Spleen (tissue), 11 donors: ENCODE measurements around the gene LRRC49. TPM values are rescaled to one million over a fixed set of nuclear protein-coding genes. Genes with fewer than 3 reads are reported as not detected.

Source experiments
- DNase-seq: peaks from one replicate; pipeline ENCODE4 v3.0.0-alpha.2; 2020
- H3K27ac ChIP-seq, 8 donors: fragments of 200-600 bp; sonication (generic) in 7 of 8; 1 replicate in 4 of 8; 2 replicates in 4 of 8; pipeline versions ENCODE4 v1.5.0 to v1.8.0; 2016 to 2021; ENCODE audit warnings: inconsistent platforms in 4 of 8, mild to moderate bottlenecking in 4 of 8, moderate library complexity in 1 of 8
- H3K27me3 ChIP-seq, 7 donors: fragments of 200-600 bp; sonication (generic) in 6 of 7; replicated peaks in 1 of 7; 1 replicate in 4 of 7; 2 replicates in 3 of 7; pipeline versions ENCODE4 v1.5.0 to v1.8.0; 2016 to 2021; ENCODE audit warnings: inconsistent platforms in 3 of 7, mild to moderate bottlenecking in 1 of 7
- H3K36me3 ChIP-seq, 6 donors: fragments of 200-600 bp; sonication (generic) in 5 of 6; 1 replicate in 4 of 6; 2 replicates in 2 of 6; pipeline versions ENCODE4 v1.5.0 to v1.8.0; 2016 to 2021; ENCODE audit warnings: inconsistent platforms in 2 of 6
- H3K4me1 ChIP-seq, 6 donors: fragments of 200-600 bp; sonication (generic) in 5 of 6; 1 replicate in 3 of 6; 2 replicates in 3 of 6; pipeline versions ENCODE4 v1.5.0 to v1.8.0; 2016 to 2021; ENCODE audit warnings: inconsistent platforms in 3 of 6
- H3K4me3 ChIP-seq, 8 donors: fragments of 200-600 bp; sonication (generic) in 7 of 8; 1 replicate in 4 of 8; 2 replicates in 4 of 8; pipeline versions ENCODE4 v1.5.0 to v1.8.0; 2016 to 2021; ENCODE audit warnings: inconsistent platforms in 4 of 8, mild to moderate bottlenecking in 4 of 8, moderate library complexity in 2 of 8
- H3K9me3 ChIP-seq, 8 donors: fragments of 200-600 bp; sonication (generic) in 7 of 8; 1 replicate in 4 of 8; 2 replicates in 4 of 8; pipeline versions ENCODE4 v1.5.0 to v1.8.0; 2016 to 2021; ENCODE audit warnings: inconsistent platforms in 4 of 8
- CTCF ChIP-seq, 11 experiments: fragments of 200-600 bp in 7 of 11; fragments of 450-650 bp in 4 of 11; sonication (generic) in 4 of 11; IDR thresholded peaks in 8 of 11; conservative IDR thresholded peaks in 3 of 11; 1 replicate in 7 of 11; 2 replicates in 4 of 11; pipeline versions ENCODE4 v1.4.0 to v1.8.0; 2016 to 2021; ENCODE audit warnings: antibody characterized with exemption in 11 of 11, inconsistent platforms in 4 of 11, mild to moderate bottlenecking in 1 of 11
- POLR2A ChIP-seq, 3 donors: fragments of 450-650 bp; IDR thresholded peaks; one replicate each; pipeline ENCODE4 v1.5.1; 2017; ENCODE audit warnings: antibody characterized with exemption in 3 of 3, mild to moderate bottlenecking in 1 of 3
- POLR2AphosphoS5 ChIP-seq, 3 donors: sonication (generic); formaldehyde crosslinking; IDR thresholded peaks; one replicate each; pipeline ENCODE4 v1.5.1; 2017; ENCODE audit warnings: antibody characterized with exemption in 3 of 3
- WGBS, 5 donors: extraction: QIAGEN DNeasy Blood & Tissue Kit in 3 of 5; methylation state at CpG; one replicate each; pipeline versions ENCODE4 v1.1.5 to v1.1.7; 2013 to 2018; 5-methylcytosine and 5-hydroxymethylcytosine counted together
- intact Hi-C: fragments of 100-400 bp; cut with DNase I; formaldehyde crosslinking; loops from one replicate; pipeline ENCODE4 v1.15.0; 2023; ENCODE audit warnings: low total_unique reads
- polyA plus RNA-seq, 3 donors: library from polyadenylated mRNA; stranded (reverse); fragments of 200-250 nt; gene quantifications; one replicate each; pipeline ENCODE4 v1.2.1, GENCODE V29; 2013
- total RNA-seq, 7 donors: library from RNA; depleted of rRNA in 3 of 7; stranded (reverse); fragments of >200 nt in 3 of 7; fragmentation: NEBNext Ultra II Directional in 4 of 7; extraction: Animal tissue kit (Norgen Biotek cat#: 25700) in 4 of 7; gene quantifications; one replicate each; pipeline versions ENCODE4 v1.1.0 to v1.2.1, GENCODE V29; 2016 to 2021
- donor health status: healthy with polysubstance abuse.
- donor health status: DM: no; HTN: no; CAD: no; lungs with moderate emphysema.
- donor health status: DM: no; HTN: no; CAD: no.
- donor health status: Bipolar disorder and iron deficiency.
- donor health status: healthy.
- donor health status: DM: no; HTN: no; CAD: no.
- donor health status: DM: yes; HTN: yes; CAD: no.

LRRC49 gene
- total and polyA plus RNA-seq, 10 donors: 0.62 to 4.1 (median 2.4) TPM

GRCh38 chr15:70863450-70864218 is 29.0 kb upstream of the LRRC49 start:
- no peaks in the 10 kb centered on the region for H3K4me1 ChIP-seq
- intact Hi-C loops: no loop called here
- H3K9me3 ChIP-seq: no peaks in the 10 kb centered on the region
- H3K4me3 ChIP-seq: no peak overlapping the region
- H3K27me3 ChIP-seq: peaks cover 0 to 11% (median 0%) of the 10 kb centered on the region in 7 donors
- H3K27ac ChIP-seq: no peak overlapping the region
- DNase-seq: no peak
- TF ChIP-seq CTCF (IDR thresholded peaks at IDR 0.05 in 8 of 11, conservative IDR thresholded peaks at IDR 0.05 in 3 of 11) (no peak), POLR2AphosphoS5 (IDR thresholded peaks at IDR 0.05) (no peak), POLR2A (IDR thresholded peaks at IDR 0.05) (no peak)
- no peaks in the 10 kb centered on the region for H3K36me3 ChIP-seq
- 68 to 98% (median 71%) methylated on average over 3 to 4 of the region's 4 CpGs for WGBS, 5 donors

- H3K36me3 ChIP-seq: no peaks in the 10 kb centered on the region
- no peak overlapping the region for H3K27ac ChIP-seq
- no peaks in the 10 kb centered on the region for H3K4me1 ChIP-seq
- no peak for TF ChIP-seq POLR2A (IDR thresholded peaks at IDR 0.05)
- TF ChIP-seq POLR2AphosphoS5 (IDR thresholded peaks at IDR 0.05): no peak
- TF ChIP-seq CTCF (IDR thresholded peaks at IDR 0.05 in 8 of 11, conservative IDR thresholded peaks at IDR 0.05 in 3 of 11): no peak
- intact Hi-C loops: no loop called here
- no peak overlapping the region for H3K4me3 ChIP-seq
- no peak for DNase-seq
- no peaks in the 10 kb centered on the region for H3K9me3 ChIP-seq
- WGBS, 5 donors: 79 to 92% (median 85%) methylated on average over 5 of the region's 5 CpGs
- no peaks in the 10 kb centered on the region for H3K27me3 ChIP-seq
Measured at GRCh38 chr15:70866982-70867641, 25.5 kb upstream of the LRRC49 start.

GRCh38 chr15:70867911-70868467 is 24.6 kb upstream of the LRRC49 start:
- Histone ChIP-seq H3K36me3 (no peaks in the 10 kb centered on the region), H3K4me3 (no peak overlapping the region), H3K4me1 (no peaks in the 10 kb centered on the region), H3K9me3 (peaks cover 0 to under 1% (median 0%) of the 10 kb centered on the region in 8 donors), H3K27ac (no peak overlapping the region), H3K27me3 (no peaks in the 10 kb centered on the region)
- intact Hi-C loops: no loop called here
- no peak for DNase-seq
- WGBS, 5 donors: 53 to 85% (median 56%) methylated on average over 6 of the region's 6 CpGs
- TF ChIP-seq POLR2A (IDR thresholded peaks at IDR 0.05): no peak
- TF ChIP-seq POLR2AphosphoS5 (IDR thresholded peaks at IDR 0.05): no peak
- TF ChIP-seq CTCF (IDR thresholded peaks at IDR 0.05 in 8 of 11, conservative IDR thresholded peaks at IDR 0.05 in 3 of 11): no peak

GRCh38 chr15:70869346-70869745 is 23.3 kb upstream of the LRRC49 start:
- H3K9me3 ChIP-seq: peaks cover 0 to 3% (median 0%) of the 10 kb centered on the region in 8 donors
- H3K4me3 ChIP-seq: no peak overlapping the region
- no peaks in the 10 kb centered on the region for H3K36me3 ChIP-seq
- H3K27me3 ChIP-seq: peaks cover 0 to 11% (median 0%) of the 10 kb centered on the region in 7 donors
- intact Hi-C loops: no loop called here
- H3K27ac ChIP-seq: no peak overlapping the region
- 77 to 95% (median 91%) methylated on average over 3 of the region's 3 CpGs for WGBS, 5 donors
- H3K4me1 ChIP-seq: no peaks in the 10 kb centered on the region
- no peak for DNase-seq
- TF ChIP-seq POLR2AphosphoS5 (IDR thresholded peaks at IDR 0.05) (no peak), POLR2A (IDR thresholded peaks at IDR 0.05) (no peak), CTCF (IDR thresholded peaks at IDR 0.05 in 8 of 11, conservative IDR thresholded peaks at IDR 0.05 in 3 of 11) (no peak)
